Inferior parietal cortex (tissue), 1 donor: ENCODE results near the gene NOBOX.
"Not testable (repeated sequence)": the region's sequence is repeated elsewhere in the genome, so short reads cannot be mapped to it uniquely, and the experiment has no call there.

ENCODE experiments used
- DNase-seq: peaks from one replicate; pipeline ENCODE4 v3.0.0-alpha.2; 2016; ENCODE audit errors: extremely low spot score

Gene NOBOX

GRCh38 chr7:144391823-144392255 lies 11.7 kb downstream of the NOBOX start:
- peak; percentile 82 for DNase-seq

DNA sequence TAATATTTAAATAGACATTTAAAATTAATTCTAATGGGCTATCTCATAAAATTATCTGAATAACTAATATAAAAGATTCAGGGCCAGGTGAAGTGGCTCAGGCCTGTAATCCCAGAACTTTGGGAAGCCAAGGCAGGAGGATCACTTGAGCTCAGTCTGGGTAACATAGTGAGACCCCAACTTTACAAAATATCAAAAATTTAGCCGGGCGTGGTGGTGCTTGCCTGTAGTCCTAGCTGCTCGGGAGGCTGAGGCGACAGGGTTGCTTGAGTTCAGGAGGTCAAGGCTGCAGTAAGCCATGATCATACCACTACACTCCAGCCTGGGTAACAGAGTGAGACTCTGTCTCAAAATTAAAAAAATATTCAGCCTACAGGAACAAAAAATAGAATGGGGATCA lies 12.5 kb downstream of the NOBOX start:
- DNase-seq: no peak

DNA sequence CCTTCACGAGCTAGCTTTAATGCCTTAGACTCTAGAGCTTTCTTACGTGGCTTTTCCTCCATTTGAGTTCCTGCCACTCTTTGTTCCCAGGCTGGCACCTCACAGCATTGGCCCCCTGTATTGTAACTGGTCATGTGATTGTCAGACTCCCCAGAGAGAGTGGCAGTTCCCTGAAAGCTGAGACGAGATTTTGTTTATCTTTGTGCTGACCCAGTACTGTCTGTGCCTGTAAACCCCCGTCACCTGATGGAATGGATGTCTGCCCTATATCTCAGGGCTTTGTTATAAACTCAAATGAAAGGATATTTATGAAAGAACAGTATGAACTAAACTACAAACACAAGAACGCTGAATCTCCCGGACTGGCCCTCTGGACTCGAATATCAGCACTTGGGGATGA lies 13.0 kb downstream of the NOBOX start:
- no peak for DNase-seq

GRCh38 chr7:144388950-144389349 lies 14.5 kb downstream of the NOBOX start:
- no peak for DNase-seq

GRCh38 chr7:144386741-144387140 lies 16.8 kb downstream of the NOBOX start:
- no peak for DNase-seq

DNA sequence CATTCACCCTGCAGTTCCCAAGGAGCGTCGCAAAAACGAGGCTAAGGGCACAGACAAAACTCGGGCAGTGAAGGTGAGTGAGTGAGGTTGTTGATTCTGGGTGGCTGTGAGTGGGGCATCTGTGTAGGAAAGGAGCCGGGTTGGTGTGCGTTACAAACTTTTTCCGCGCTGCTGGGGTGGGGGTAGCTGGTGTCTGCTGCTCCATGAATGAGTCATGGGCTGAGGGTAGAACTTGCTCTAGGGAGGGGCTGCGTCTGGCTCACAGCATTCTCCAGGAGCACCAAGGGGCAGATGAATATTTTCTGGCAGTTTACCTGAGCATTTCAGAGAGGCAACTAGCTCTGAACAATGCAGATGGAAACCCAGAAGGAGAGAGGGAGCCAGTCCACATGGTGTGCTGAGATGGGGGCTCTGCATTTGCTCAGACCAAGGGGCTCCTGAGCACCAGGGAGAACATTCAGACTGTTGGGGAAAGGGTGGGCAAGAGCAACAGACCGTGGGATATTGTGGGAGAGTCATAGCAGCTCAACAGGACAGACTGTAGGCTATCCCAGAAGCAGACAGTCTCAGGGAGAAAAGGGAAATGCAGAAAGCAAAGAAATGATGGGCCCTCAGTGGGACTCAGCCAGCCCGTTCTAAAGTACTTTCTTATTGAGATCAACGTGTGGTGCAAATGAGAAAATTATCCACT lies 18.8 kb downstream of the NOBOX start:
- DNase-seq: no peak

DNA sequence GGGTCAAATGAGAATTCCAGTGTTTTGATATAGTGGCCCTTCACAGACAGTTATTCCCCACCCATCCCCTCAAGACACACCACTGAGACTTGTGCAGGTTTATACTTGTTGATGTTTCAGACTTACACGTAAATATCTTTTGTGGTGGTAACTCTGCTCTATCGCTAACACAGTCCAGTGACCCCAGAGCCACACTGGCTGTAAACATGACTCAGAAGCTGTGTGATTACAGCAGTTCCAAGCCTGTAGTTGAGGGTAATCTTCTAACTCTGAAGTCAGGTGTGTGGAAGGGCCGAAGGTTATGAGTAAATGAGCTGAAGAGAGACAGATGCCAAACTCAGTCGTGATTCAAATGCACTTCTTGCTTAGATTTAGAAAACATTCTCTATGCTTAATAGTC lies 19.4 kb downstream of the NOBOX start:
- no peak for DNase-seq

DNA sequence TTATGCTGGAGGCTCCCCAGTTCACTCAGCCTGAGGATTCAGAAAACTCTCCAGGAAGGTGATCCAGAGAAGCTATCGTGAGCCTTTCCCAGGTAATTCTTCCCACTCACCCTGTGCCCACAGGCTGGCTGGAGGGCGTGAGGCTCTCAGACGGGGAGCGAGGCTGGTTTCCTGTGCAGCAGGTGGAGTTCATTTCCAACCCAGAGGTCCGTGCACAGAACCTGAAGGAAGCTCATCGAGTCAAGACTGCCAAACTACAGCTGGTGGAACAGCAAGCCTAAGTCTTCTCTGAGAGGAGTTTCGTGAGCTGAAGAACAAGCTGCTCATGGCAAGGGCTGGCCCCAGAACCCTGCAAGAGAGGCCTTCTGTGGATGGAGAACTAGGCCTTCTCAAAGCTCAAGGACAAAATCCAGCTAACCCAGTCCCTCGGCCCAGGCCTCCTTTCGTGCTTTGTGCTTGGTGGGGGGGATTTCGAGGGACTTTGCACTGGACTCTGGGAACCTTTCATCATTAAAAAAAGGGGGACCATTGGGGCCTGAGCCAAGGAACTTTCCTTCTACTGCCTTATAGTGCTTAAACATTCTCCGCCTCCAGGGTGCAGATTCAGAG lies 23.6 kb downstream of the NOBOX start:
- DNase-seq: no peak

GRCh38 chr7:144378651-144379050 lies 24.8 kb downstream of the NOBOX start:
- no peak for DNase-seq

DNA sequence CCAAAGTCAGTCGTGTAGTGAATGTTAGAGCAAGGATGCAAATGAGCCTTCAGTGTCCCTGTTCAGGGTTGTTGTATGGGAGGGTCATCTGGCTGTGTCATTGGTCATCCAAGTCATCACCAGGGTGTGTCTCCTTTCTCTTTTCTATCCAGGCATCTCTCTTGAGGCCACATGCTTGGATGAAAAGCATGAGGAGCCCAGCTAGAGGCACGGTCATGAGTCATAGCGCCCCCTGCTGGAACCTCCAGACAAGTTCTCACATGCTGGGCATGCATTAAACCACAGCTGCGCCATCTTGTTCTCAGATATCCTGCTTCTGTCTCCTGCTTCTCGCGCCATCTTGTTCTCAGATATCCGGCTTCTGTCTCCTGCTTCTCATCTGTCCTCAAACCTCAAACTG lies 34.3 kb downstream of the NOBOX start:
- DNase-seq: not testable (repeated sequence)

GRCh38 chr7:144367250-144367649 lies 36.2 kb downstream of the NOBOX start:
- not testable (repeated sequence) for DNase-seq

DNA sequence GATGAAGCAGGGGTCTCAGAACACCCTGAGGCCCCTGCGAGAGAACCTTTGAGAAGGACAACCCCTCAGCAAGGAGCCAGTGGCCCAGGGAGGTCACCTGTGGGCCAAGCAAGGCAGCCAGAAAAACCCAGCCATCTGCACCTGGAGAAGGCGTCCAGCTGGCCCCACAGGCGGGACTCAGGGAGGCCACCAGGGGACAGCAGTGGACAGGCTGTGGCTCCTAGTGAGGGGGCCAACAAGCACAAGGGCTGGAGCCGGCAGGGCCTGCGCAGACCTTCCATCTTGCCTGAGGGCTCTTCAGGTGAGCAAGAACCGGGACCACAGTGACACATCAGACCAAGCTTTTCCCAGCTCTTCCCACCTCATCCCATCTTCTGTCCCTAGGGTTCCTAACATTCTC lies 38.0 kb downstream of the NOBOX start:
- DNase-seq: not testable (repeated sequence)

GRCh38 chr7:144362061-144362460 lies 41.4 kb downstream of the NOBOX start:
- not testable (repeated sequence) for DNase-seq

DNA sequence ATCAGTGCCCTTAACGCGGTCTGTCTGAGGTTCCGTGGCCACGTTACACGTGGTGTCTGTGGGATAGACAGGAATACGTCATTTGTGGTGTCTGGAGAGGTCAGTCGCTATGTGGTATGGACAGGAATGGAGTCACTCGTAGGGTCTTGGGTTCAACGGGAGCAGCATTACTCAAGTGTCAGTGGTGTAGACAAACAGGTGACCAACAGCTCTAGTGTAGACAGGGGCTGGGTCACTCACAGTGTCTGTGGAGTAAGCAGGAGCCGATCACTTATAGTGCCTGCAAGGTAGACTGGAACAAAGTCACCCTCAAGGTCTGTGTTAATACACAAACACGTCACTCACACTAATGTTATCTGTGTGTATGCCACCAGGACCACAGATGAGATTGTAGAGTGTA lies 46.6 kb downstream of the NOBOX start:
- DNase-seq: not testable (repeated sequence)

DNA sequence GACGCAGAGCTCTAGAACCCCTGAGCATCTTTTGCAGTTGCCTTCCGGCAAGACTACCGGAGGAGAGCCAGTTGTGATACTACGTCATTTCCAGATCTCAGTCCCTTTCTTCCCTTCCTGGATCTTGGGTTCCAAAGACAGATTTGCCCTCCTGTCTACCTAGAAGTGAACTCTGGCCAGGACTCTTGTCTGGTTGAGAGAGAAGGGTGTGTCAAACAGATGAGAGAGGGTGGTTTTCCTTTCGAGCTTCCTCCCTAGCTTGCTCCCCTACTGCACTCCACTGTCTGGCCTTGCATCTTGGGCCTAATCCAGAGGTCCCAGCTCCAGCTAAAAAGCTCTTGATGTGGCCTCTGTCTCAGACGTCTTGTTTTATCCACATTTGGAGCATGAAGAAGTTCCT lies 47.3 kb downstream of the NOBOX start:
- DNase-seq: not testable (repeated sequence)

DNA sequence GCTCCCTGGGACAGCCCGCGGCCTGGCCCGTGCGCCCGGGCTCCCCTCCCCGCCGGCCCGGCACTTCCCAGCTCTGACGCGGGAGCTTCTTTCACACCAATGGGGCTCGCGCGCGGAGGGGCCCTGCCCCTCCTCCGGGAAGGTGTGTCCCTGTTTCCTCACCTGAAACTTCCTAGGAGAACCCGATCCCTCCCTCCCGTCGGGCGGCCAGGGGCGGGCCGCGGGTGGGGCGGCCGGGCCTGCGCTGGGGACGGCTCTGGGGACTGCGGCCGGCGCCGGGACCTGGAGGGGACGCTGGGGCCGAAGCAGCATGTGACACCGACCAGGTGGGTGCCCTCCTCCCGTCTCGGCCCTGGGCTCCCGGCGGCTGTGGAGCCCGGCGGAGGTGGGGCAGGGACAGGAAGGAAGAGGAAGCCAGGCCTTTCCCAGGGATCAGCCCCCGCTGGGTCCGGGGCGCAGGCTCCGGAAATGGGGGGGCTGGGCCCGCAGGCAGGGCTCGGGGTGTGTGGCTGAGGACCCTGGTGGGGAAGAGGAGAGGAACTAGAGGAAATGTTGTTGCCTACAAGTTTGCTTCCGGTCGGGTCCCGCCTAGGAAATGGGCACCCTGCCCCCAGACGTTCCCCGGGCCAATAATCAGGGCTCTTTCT lies 48.2 kb downstream of the NOBOX start, which contains the start of gene ARHGEF5:
Gene ARHGEF5 (plus strand): TSS at position 227 of the 647 bp plus-strand sequence. CDS start 7,268 bp downstream, outside the sequence.
- not testable (repeated sequence) for DNase-seq

- not testable (repeated sequence) for DNase-seq
These were observed 51.8 kb downstream of the NOBOX start for GRCh38 chr7:144351667-144352066.

GRCh38 chr7:144348625-144349024 lies 54.9 kb downstream of the NOBOX start:
- not testable (repeated sequence) for DNase-seq
